HG03565 (cell line): ENCODE measurements around the gene SPC24.
A peak's percentile ranks its signal among the peaks of the same experiment; 100 is the strongest.

ENCODE experiments used
- ATAC-seq: cut with Tn5 transposase; IDR thresholded peaks from one replicate; pipeline ENCODE4 v1.9.1; 2021; ENCODE audit warnings: mild to moderate bottlenecking, moderate library complexity; ENCODE audit not compliant: unreplicated experiment

Gene SPC24, protein sequence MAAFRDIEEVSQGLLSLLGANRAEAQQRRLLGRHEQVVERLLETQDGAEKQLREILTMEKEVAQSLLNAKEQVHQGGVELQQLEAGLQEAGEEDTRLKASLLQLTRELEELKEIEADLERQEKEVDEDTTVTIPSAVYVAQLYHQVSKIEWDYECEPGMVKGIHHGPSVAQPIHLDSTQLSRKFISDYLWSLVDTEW

DNA sequence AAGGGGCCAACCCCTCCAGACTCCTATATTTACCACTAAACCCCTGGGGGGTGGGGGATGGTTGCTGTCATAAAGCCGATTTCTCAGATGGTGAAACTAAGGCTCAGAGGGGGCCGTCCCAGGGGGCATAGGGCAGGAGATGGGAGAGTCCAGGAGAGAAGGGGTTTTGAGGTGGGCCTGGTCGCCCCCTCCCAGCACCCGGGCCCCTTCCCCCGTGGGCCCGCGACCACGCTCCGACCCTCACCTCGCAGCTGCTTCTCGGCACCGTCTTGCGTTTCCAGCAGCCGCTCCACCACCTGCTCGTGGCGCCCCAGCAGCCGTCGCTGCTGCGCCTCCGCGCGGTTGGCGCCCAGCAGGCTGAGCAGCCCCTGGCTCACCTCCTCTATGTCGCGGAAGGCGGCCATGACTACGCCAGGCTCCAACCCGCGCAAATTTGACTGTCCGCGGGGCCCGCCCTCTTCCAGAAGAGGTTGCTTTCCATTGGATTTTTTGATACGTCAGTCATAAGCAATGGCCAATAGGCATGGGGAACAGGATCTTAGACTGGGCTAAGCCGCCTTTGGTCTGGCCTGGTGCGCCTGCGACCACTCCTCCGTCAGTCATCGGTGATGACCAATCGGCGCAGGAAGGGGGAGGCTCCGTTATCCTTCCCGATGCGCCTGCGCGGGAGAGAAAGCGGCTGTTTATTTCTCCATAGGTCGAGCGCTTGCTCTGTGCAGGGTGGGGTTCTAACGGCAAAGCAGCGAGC lies at the start of gene SPC24:
TSS of gene SPC24 (minus strand) at position 410 of the 748 bp plus-strand sequence. CDS start at position 404, 6 bp downstream.
- ATAC-seq: peak; percentile 98

GRCh38 chr19:11204943-11205349 lies 49.4 kb upstream of the SPC24 start:
- ATAC-seq: no peak

DNA sequence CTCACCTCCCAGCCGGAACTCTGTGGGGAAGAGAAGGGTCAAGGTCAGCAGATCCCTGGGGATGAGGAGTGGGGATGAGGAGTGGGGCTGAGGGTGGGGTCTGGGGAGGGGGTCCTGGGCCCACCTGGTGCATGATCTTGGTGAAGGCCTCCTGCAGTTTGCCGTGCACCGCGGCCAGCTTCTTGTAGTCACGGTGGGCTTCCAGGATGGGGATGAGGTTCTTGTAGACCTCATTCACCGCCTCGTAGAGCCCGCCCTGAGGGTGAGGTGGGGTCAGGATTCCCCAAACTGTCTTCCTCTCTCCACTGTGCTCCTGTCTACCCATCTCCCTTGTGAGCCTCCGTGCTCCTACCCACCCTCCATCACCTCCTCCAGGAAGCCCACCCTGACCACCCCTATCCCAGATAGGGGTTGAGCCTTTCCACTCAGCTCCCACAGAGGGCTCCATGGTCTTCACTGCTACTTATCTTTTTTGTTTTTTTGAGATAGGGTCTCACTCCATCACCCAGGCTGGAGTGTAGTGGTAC lies 48.6 kb upstream of the SPC24 start:
- no peak for ATAC-seq

- no peak for ATAC-seq
Observed at GRCh38 chr19:11203194-11204075, 47.9 kb upstream of the SPC24 start.

DNA sequence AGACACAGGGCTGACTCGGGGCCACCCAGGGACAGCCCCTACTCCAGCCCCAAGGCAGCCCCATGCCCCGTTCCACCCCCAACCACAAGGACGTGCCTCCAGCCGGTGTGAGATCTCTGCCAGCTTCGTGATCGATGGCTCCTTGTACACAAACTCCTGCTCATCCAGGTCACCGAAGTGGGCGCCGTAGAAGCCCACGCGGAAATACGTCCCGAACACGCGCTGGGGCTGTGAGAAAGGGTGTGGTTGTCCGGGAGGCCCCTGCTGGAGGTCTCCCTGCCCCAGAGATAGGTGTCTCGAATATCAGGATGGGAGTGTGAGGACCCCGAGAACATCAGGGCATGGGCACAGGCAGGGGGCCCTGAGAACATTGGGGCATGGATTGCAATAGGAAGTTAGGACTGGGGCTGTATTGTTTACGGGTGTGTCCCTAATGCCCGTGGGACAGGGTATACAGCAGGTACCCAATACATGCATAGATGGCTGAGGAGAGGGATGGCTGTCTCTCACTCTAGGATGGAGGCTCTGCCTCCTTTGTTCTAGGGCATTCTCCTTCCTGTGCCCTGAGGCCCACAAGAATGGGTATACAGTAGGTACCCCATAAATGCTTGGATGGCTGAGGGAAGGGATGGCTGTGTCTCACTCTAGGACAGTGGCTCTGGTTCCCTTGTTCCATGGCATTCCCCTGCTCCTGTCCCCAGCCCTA lies 47.1 kb upstream of the SPC24 start:
- ATAC-seq: no peak

- ATAC-seq: no peak
Observed at GRCh38 chr19:11201791-11202190, 46.2 kb upstream of the SPC24 start.

DNA sequence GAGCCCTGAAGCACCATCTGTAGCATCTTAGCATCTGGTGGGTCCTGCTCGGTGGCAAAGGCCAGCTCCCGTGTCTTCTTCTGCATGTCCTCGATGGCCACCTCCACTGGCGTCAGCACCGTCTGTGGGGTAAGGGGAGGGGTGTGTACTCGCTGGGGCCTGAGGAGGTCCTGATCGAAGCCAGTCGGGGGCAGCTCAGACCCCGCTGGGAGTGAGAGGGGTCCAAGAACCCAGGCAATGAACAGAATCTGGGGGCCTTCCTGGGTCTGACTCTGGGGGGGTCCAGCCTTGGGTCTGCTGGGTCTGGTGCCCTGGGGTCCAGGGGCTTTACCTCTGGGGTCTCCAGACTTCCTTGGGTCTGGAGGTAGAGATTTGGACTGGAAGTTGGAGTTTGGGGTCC lies 45.3 kb upstream of the SPC24 start:
- ATAC-seq: no peak

DNA sequence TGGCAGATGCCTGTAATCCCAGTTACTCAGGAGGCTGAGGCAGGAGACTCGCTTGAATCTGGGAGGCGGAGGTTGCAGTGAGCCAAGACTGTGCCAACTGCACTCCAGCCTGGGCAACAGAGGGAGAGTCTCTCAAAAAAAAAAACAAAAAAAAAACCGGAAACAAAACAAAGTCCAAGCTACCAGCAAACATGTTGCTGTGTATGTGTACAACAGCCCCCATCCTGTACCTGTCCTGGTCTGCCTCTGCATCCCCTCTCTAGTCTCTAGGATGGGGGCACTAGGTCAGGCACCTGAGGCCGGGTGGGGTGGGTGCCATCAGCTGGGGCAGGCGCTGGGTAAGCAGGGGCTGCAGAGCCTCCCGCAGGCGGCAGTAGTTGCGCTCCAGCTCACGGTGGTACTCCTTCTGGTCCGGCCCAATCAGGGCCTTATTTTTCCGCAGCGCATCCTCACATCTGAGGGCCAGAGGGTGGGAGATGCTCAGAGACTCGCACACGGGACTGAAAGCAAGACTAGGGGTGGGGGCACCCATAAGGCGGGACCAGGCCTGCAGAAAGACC lies 44.5 kb upstream of the SPC24 start:
- no peak for ATAC-seq

- ATAC-seq: no peak
Observed at GRCh38 chr19:11199517-11199916, 43.9 kb upstream of the SPC24 start.

- ATAC-seq: no peak
Observed at GRCh38 chr19:11198769-11199424, 43.3 kb upstream of the SPC24 start.

DNA sequence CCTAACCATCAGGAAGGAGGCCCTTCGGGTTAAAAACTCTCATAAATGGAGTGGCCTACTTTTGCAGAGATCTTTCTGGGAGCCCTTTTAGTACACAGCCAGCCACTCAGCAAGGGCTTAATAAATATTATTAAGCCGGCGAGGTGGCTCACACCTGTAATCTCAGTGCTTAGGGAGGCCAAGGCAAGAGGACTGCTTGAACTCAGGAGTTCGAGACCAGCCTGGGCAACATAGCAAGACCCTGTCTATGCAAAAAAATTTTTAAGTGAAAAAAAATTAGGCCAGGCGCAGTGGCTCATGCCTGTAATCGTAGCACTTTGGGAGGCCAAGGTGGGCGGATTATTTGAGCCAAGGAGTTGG lies 42.6 kb upstream of the SPC24 start:
- ATAC-seq: no peak

GRCh38 chr19:11197291-11198174 lies 42.0 kb upstream of the SPC24 start, which contains the start of gene KANK2:
KANK2 (minus strand) TSS chr19:11197545; CDS start chr19:11194511, 3,034 bp downstream.
- ATAC-seq: peak; percentile 65

DNA sequence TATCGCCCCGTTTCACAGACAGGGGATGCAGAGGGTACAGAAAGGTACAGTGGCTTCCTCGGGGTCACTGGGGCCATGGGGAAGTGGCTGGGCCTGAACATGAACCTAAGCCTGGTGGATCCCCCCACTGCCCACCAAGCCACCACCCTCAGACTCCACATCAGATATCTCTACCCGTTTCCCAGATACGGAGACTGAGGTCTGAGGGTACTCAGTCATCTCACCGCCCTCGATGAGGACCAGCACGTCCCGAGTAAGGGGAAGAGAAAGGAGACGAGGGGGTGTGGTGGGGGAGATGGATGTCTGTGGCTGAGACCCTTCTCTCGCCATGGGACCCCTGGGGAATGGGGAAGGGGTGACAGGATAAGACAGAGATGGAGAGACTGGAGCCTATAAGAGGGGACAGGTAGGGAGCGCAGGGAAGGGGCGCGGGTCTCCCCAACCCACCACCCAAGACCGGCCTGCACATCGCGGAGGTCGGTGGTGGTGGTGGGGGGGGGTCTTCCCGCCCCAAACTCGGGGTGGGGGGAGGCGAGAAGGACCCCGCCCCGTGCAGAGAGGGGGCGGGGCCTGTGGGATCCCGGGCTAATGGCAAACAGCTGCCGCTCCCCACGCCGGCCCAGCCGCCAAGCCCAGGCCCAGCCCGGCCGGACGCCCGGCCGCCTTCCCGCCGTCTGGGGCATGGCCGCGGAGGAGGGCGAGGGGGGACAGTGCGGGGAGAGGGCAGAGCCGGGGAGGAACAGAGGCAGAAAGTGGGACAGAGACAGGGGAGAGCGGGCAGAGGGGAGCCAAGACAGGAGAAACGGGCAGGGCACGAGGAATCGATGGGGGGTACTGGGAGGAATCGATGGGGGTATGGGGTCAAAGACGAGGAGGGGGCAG lies 41.1 kb upstream of the SPC24 start:
- no peak for ATAC-seq

GRCh38 chr19:11195681-11196080 lies 40.1 kb upstream of the SPC24 start:
- ATAC-seq: no peak

GRCh38 chr19:11194656-11195558 lies 39.3 kb upstream of the SPC24 start:
- ATAC-seq: no peak

DNA sequence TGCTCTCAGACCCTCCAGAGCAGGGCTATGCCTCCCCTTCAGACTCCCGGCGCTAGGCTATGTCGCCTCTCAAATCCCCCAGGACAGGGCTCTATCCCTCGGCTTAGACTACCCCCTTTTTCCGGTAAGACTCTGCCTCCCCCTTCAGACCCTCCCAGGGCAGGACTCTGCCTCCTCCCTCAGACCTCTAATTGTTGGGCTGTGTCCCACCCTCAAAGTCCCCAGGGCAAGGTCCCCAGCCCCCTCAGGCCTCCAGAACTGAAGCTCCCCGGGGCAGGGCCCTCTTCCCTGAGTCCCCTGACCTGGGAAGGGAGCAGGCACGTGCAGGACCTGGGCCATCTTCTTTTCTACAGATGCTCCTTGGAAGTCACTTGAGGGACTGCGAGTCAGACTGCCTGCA lies 38.6 kb upstream of the SPC24 start:
- no peak for ATAC-seq
